K562 (cell line): Measurements from ENCODE around the gene ZNF462. TPM values are rescaled to one million over a fixed set of nuclear protein-coding genes. Genes with fewer than 3 reads are reported as not detected.

Source experiments
- ATAC-seq: fragments of 200-7000 bp; cut with Tn5 transposase; 3 replicates; pipeline ENCODE4 v1.9.1; 2020; ENCODE audit warnings: moderate library complexity
- BruUV-seq: library from RNA; stranded (reverse); fragments of 400-500 nt; replicated peaks from 2 replicates; lab custom pipeline; 2021; lab: Mats Ljungman, UMichigan
- CTCF ChIA-PET: fragments of 300-600 bp; formaldehyde crosslinking; extraction: SDS; loops from one replicate; lab custom pipeline; 2021; ENCODE audit warnings: low intra/inter-chr PET ratio; lab: Yijun Ruan, JAX
- POLR2A ChIA-PET: fragments of 300-600, 350-650 bp; sonication (Branson Sonifier 250); formaldehyde crosslinking; extraction: SDS; loops from one replicate; lab custom pipeline; 2021; ENCODE audit warnings: antibody characterized with exemption, inconsistent platforms; lab: Yijun Ruan, JAX
- DNase-seq, 4 experiments: peaks; one replicate each; pipeline versions ENCODE4 v3.0.0 to v3.0.0-alpha.2; 2011 to 2018; ENCODE audit warnings: low spot score in 3 of 4, mixed read lengths in 3 of 4; ENCODE audit errors: extremely low read depth in 1 of 4
- FAIRE-seq: peaks from 2 replicates; lab custom pipeline; 2011; peaks lifted over from hg19 to GRCh38; lab: Jason Lieb, UNC
- H2AFZ ChIP-seq: 2 replicates; pipeline ENCODE4 v1.6.0; 2011; ENCODE audit warnings: low read depth, low read length, control low read depth, inconsistent platforms
- H3K27ac ChIP-seq: fragments of 200-600 bp; 3 replicates; pipeline ENCODE4 v1.8.0; 2011; ENCODE audit warnings: low read depth, mild to moderate bottlenecking, control low read depth, inconsistent platforms, low read length, moderate library complexity, mixed read lengths; ENCODE audit errors: extremely low read depth
- H3K27me3 ChIP-seq, 2 experiments: fragments of 300-600 bp in 1 of 2; 2 replicates in 1 of 2; 3 replicates in 1 of 2; pipeline versions ENCODE4 v1.6.0 to v1.8.0; 2011; ENCODE audit warnings: inconsistent platforms in 2 of 2, low read length in 2 of 2, mild to moderate bottlenecking in 1 of 2, mixed read lengths in 1 of 2, moderate library complexity in 1 of 2; ENCODE audit not compliant: control insufficient read depth in 2 of 2, insufficient read depth in 2 of 2
- H3K36me3 ChIP-seq: fragments of 300-600 bp; 3 replicates; pipeline ENCODE4 v1.8.0; 2011; ENCODE audit warnings: mild to moderate bottlenecking, low read length, inconsistent platforms; ENCODE audit not compliant: control insufficient read depth, insufficient read depth
- H3K4me1 ChIP-seq, 2 experiments: fragments of 200-600 bp in 1 of 2; replicated peaks in 1 of 2; 2 replicates in 1 of 2; 3 replicates in 1 of 2; pipeline versions ENCODE4 v1.5.1 to v1.8.0; 2011; ENCODE audit warnings: inconsistent platforms in 2 of 2, low read length in 2 of 2, mild to moderate bottlenecking in 1 of 2, mixed read lengths in 1 of 2, moderate library complexity in 1 of 2; ENCODE audit not compliant: control insufficient read depth in 2 of 2, insufficient read depth in 2 of 2
- H3K4me2 ChIP-seq: 2 replicates; pipeline ENCODE4 v1.6.1; 2011; ENCODE audit warnings: low read length, control low read depth, inconsistent platforms, mixed read lengths; ENCODE audit not compliant: insufficient read depth
- H3K4me3 ChIP-seq: fragments of 200-600 bp; sonication (generic), shearing (Covaris generic); 2 replicates; pipeline ENCODE4 v1.5.1; 2016; ENCODE audit warnings: control low read depth, inconsistent platforms
- H3K79me2 ChIP-seq: fragments of 200-600 bp; 3 replicates; pipeline ENCODE4 v1.8.0; 2011; ENCODE audit warnings: low read length, inconsistent platforms; ENCODE audit not compliant: control insufficient read depth, insufficient read depth
- H3K9ac ChIP-seq, 2 experiments: 2 replicates each; pipeline versions ENCODE4 v1.6.0 to v1.6.1; 2011; ENCODE audit warnings: low read depth in 2 of 2, low read length in 2 of 2, control low read depth in 1 of 2, inconsistent platforms in 1 of 2, mild to moderate bottlenecking in 1 of 2, mixed read lengths in 1 of 2; ENCODE audit not compliant: insufficient read depth in 1 of 2
- H3K9me1 ChIP-seq: one replicate; pipeline ENCODE4 v1.6.0; 2011; ENCODE audit warnings: inconsistent platforms, mild to moderate bottlenecking, low read length, moderate library complexity; ENCODE audit not compliant: control insufficient read depth, insufficient read depth
- H3K9me3 ChIP-seq: replicated peaks from 2 replicates; pipeline ENCODE4 v1.5.1; 2011; ENCODE audit warnings: low read depth, low read length, inconsistent platforms; ENCODE audit not compliant: control insufficient read depth, insufficient read depth
- H4K20me1 ChIP-seq: replicated peaks from 2 replicates; pipeline ENCODE4 v1.6.1; 2011; ENCODE audit warnings: low read length, inconsistent platforms, mixed read lengths; ENCODE audit not compliant: control insufficient read depth, insufficient read depth
- EP400 ChIP-seq: fragments of 450-650 bp; IDR thresholded peaks from 2 replicates; pipeline ENCODE4 v1.6.1; 2017; ENCODE audit warnings: antibody characterized with exemption, mild to moderate bottlenecking, moderate library complexity
- EZH2 ChIP-seq: IDR thresholded peaks from 2 replicates; pipeline ENCODE4 v1.6.1; 2012; ENCODE audit warnings: low read depth, mild to moderate bottlenecking, inconsistent platforms, low read length, borderline replicate concordance
- HDGF ChIP-seq: fragments of 450-650 bp; IDR thresholded peaks from 2 replicates; pipeline ENCODE4 v1.6.1; 2016
- HLTF ChIP-seq: fragments of 450-650 bp; IDR thresholded peaks from 2 replicates; pipeline ENCODE4 v1.6.1; 2016
- IFI16 ChIP-seq: fragments of 250-450 bp; sonication (Bioruptor Pico); IDR thresholded peaks from 2 replicates; pipeline ENCODE4 v2.1.2; 2022; ENCODE audit warnings: mild to moderate bottlenecking, inconsistent platforms
- KLF1 ChIP-seq: fragments of 450-650 bp; IDR thresholded peaks from 2 replicates; pipeline ENCODE4 v1.6.1; 2016; ENCODE audit warnings: missing genetic modification characterization, missing compliant biosample characterization
- MECOM ChIP-seq: fragments of 250-450 bp; sonication (Bioruptor Pico); IDR thresholded peaks from 2 replicates; pipeline ENCODE4 v1.8.0; 2022; ENCODE audit warnings: inconsistent platforms
- NFRKB ChIP-seq: fragments of 450-650 bp; IDR thresholded peaks from 2 replicates; pipeline ENCODE4 v1.6.1; 2016; ENCODE audit warnings: low read depth
- SAFB2 ChIP-seq: fragments of 200-400 bp; formaldehyde crosslinking; IDR thresholded peaks from 2 replicates; pipeline ENCODE4 v1.6.1; 2018; ENCODE audit warnings: borderline replicate concordance, low read length, low read depth, moderate library complexity; ENCODE audit not compliant: severe bottlenecking
- YBX1 ChIP-seq: fragments of 450-650 bp; IDR thresholded peaks from 2 replicates; pipeline ENCODE4 v1.7.1; 2016; ENCODE audit warnings: mild to moderate bottlenecking
- ZFP30 ChIP-seq: fragments of 250-450 bp; sonication (Bioruptor Pico); IDR thresholded peaks from 2 replicates; pipeline ENCODE4 v1.8.0; 2022; ENCODE audit warnings: moderate library complexity, mild to moderate bottlenecking, inconsistent platforms, borderline replicate concordance
- ZNF311 ChIP-seq: fragments of 250-450 bp; sonication (Bioruptor Pico); IDR thresholded peaks from 2 replicates; pipeline ENCODE4 v1.4.0; 2020; ENCODE audit warnings: mild to moderate bottlenecking, moderate library complexity
- ZNF76 ChIP-seq: fragments of 250-450 bp; sonication (Bioruptor Pico); IDR thresholded peaks from 2 replicates; pipeline ENCODE4 v1.4.0; 2020; ENCODE audit warnings: mild to moderate bottlenecking, moderate library complexity, borderline replicate concordance
- WGBS: fragments of 100-300 bp; shearing (Covaris generic); methylation state at CpG from one replicate; pipeline ENCODE4 v1.1.6; 2016; ENCODE audit warnings: low coverage, mixed read lengths; ENCODE audit not compliant: insufficient coverage; ENCODE audit errors: missing lambda C conversion rate; 5-methylcytosine and 5-hydroxymethylcytosine counted together
- in situ Hi-C: fragments of 300-500 bp; cut with MboI; formaldehyde crosslinking; loops from 4 replicates; pipeline ENCODE4 v1.15.0; 2018; ENCODE audit warnings: inconsistent platforms, mixed read lengths
- intact Hi-C: fragments of 100-400 bp; cut with micrococcal nuclease; formaldehyde crosslinking; loops from 2 replicates; pipeline ENCODE4 v1.14.2; 2022
- polyA plus RNA-seq, 8 experiments: library from polyadenylated mRNA; depleted of rRNA in 4 of 8; stranded (reverse) in 5 of 8; unstranded in 3 of 8; fragments of >200 nt; fragmentation: Nextera tagmentation in 2 of 8; fragmentation: Illumina TruSeq in 1 of 8; extraction: Ambion mirVana in 2 of 8; extraction: Trizol in 1 of 8; gene quantifications; 2 replicates each; pipeline versions ENCODE4 v1.2.1 to v1.2.3, GENCODE V29; 2011 to 2014; ENCODE audit warnings: inconsistent platforms in 1 of 8, missing spikeins in 1 of 8
- total RNA-seq, 7 experiments: library from RNA; depleted of rRNA in 6 of 7; stranded (reverse); fragments of >200 nt in 6 of 7; fragmentation: Illumina TruSeq in 2 of 7; extraction: Trizol in 2 of 7; gene quantifications; 2 replicates each; pipeline versions ENCODE4 v1.2.1 to v1.2.3, GENCODE V29; 2011 to 2021; ENCODE audit warnings: low replicate concordance in 1 of 7
- TF ChIP-seq, protein P1 (sequence below): IDR thresholded peaks from 3 replicates; pipeline ENCODE4 v1.6.1; 2011; ENCODE audit warnings: borderline replicate concordance, mild to moderate bottlenecking, moderate library complexity; ENCODE audit not compliant: insufficient read length; ENCODE audit errors: extremely low read depth
- TF ChIP-seq, protein P2 (sequence below): fragments of 450-650 bp; formaldehyde crosslinking; IDR thresholded peaks from 2 replicates; pipeline ENCODE4 v1.4.0; 2020; ENCODE audit warnings: mild to moderate bottlenecking, moderate library complexity

ZNF462 gene
- total and polyA plus RNA-seq, 9 of the 15 experiments (the other 6 are each of a cell fraction or from before 2014, with no cell fraction given), result 0.20 TPM; not detected in 8

- FAIRE-seq (no peak), DNase-seq (no peak), ATAC-seq (no peak)
- no peak overlapping the region for H3K9ac ChIP-seq
- intact Hi-C loops, result no loop called here
- H3K79me2 ChIP-seq, result no peaks in the 10 kb centered on the region
- no peak overlapping the region for H2AFZ ChIP-seq
- H3K4me3 ChIP-seq, result no peak overlapping the region
- H4K20me1 ChIP-seq, result no peaks in the 10 kb centered on the region
- no peaks in the 10 kb centered on the region for H3K27me3 ChIP-seq
- in situ Hi-C loops, result no loop called here
- ChIA-PET POLR2A (no interaction called here), CTCF (no interaction called here)
- no peak overlapping the region for H3K4me2 ChIP-seq
- H3K4me1 ChIP-seq, result no peaks in the 10 kb centered on the region
- H3K9me3 ChIP-seq, result no peaks in the 10 kb centered on the region
- H3K9me1 ChIP-seq, result no peaks in the 10 kb centered on the region
- H3K27ac ChIP-seq, result no peak overlapping the region
- no peaks in the 10 kb centered on the region for H3K36me3 ChIP-seq
- 2% methylated on average over 4 of the region's 4 CpGs for WGBS
- no peak for TF ChIP-seq ZFP30 (CRISPR knock-in tag)
- TF ChIP-seq HLTF, result no peak
- TF ChIP-seq IFI16 (CRISPR knock-in tag), result no peak
- no peak for TF ChIP-seq YBX1
- no peak for TF ChIP-seq SAFB2
- TF ChIP-seq, protein P1, sequence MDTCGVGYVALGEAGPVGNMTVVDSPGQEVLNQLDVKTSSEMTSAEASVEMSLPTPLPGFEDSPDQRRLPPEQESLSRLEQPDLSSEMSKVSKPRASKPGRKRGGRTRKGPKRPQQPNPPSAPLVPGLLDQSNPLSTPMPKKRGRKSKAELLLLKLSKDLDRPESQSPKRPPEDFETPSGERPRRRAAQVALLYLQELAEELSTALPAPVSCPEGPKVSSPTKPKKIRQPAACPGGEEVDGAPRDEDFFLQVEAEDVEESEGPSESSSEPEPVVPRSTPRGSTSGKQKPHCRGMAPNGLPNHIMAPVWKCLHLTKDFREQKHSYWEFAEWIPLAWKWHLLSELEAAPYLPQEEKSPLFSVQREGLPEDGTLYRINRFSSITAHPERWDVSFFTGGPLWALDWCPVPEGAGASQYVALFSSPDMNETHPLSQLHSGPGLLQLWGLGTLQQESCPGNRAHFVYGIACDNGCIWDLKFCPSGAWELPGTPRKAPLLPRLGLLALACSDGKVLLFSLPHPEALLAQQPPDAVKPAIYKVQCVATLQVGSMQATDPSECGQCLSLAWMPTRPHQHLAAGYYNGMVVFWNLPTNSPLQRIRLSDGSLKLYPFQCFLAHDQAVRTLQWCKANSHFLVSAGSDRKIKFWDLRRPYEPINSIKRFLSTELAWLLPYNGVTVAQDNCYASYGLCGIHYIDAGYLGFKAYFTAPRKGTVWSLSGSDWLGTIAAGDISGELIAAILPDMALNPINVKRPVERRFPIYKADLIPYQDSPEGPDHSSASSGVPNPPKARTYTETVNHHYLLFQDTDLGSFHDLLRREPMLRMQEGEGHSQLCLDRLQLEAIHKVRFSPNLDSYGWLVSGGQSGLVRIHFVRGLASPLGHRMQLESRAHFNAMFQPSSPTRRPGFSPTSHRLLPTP, result no peak
- TF ChIP-seq EZH2, result no peak
- no peak for TF ChIP-seq EP400
- TF ChIP-seq, protein P2, sequence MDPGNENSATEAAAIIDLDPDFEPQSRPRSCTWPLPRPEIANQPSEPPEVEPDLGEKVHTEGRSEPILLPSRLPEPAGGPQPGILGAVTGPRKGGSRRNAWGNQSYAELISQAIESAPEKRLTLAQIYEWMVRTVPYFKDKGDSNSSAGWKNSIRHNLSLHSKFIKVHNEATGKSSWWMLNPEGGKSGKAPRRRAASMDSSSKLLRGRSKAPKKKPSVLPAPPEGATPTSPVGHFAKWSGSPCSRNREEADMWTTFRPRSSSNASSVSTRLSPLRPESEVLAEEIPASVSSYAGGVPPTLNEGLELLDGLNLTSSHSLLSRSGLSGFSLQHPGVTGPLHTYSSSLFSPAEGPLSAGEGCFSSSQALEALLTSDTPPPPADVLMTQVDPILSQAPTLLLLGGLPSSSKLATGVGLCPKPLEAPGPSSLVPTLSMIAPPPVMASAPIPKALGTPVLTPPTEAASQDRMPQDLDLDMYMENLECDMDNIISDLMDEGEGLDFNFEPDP (CRISPR knock-in tag), result no peak
- no peak for TF ChIP-seq NFRKB
- no peak for TF ChIP-seq MECOM (CRISPR knock-in tag)
- TF ChIP-seq ZNF311, result no peak
- no peak for TF ChIP-seq ZNF76 (CRISPR knock-in tag)
- TF ChIP-seq KLF1 (tag), result no peak
- TF ChIP-seq HDGF, result no peak
- TF ChIP-seq, all 486 proteins: peak for 0
- BruUV-seq, result no TSS peak
These were observed 131.5 kb downstream of the ZNF462 start for GRCh38 chr9:106994463-106994862.
